ENCODE data around the gene TBCC. TPM values are rescaled to one million over a fixed set of nuclear protein-coding genes. Genes with fewer than 3 reads are reported as not detected.
A peak's percentile ranks its signal among the peaks of the same experiment; 100 is the strongest.

Gene TBCC
- total and polyA plus RNA-seq, 2 of the 13 experiments (the other 11 are each of a cell fraction or from before 2014, with no cell fraction given) = 14.8 to 36.1 TPM

DNA sequence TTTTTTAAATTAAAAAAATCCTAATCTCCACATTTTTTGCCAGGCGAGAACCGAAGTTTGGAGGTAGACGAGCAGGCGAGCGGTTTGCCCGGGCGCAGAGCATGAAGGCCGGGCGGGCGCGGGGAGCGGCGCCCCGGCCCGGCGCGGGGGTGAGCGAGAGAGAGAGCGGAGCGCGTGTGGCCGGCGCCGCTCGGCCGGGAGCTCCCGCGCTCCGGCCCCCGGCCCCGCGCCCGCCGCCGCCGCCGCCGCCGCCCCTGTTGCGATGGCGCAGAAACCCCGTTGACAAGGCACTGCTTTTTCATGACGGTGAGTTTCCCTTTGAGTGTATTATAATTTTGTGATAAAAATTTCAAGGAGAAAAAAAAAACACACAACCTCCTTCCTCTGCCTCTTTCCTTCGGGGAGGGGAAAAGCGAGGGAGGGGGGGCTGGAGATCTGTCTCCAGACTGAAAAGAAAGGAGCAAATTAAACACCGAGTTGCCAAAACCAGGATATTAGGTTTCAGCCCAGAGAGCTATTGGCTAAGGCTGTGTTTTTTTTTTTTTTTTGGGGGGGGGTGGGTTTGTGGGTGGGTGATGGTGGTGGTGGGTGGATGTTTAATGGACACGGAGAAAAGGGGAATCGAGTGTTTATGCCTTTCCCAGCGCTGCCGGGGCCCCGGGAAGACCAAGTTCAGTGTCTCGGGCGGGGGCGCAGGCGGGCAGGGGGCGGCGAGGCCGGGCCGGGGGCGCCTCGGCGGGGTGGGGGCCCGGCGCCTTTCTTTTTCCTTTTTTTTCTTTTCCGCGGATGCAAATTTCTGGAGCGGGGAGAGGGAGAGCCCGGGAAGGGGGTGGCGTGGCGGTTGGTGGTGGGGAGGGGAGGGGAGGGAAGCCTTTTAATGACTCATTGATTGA is 36.1 kb upstream of the TBCC start, which contains the start of gene BICRAL:
Gene BICRAL, plus strand, starts transcription at position 257 of the 893 bp plus-strand sequence. CDS start 39,971 bp downstream, outside the sequence.
- Histone ChIP-seq H3K9me3 (ENCODE audit: low read length) (no peaks in the 10 kb centered on the region), H3K4me3 (replicated peaks in 1 of 3; ENCODE audit: insufficient read depth in 1 of 3, low read depth in 2 of 3, low read length in 3 of 3) (peak within 1 kb of the TSS; percentile 85 to 94 (median 92)), H3K4me2 (ENCODE audit: low read depth, low read length) (peak within 1 kb of the TSS; percentile 78), H3K79me2 (ENCODE audit: insufficient read depth, low read length) (peaks cover 47% of the 10 kb centered on the region), H3K27ac (ENCODE audit: extremely low read length, insufficient read depth, low read length) (peak within 1 kb of the TSS; percentile 98), H3K36me3 (replicated peaks in 1 of 2; ENCODE audit: control insufficient read depth in 1 of 2, insufficient read depth in 2 of 2, low read length in 2 of 2) (no peaks in the 10 kb centered on the region), H3K4me1 (ENCODE audit: insufficient read depth, low read length) (peaks cover 67% of the 10 kb centered on the region), H4K20me1 (ENCODE audit: insufficient read depth, low read length) (peaks cover 6% of the 10 kb centered on the region; the same call in 1 of the 2 replicates), H2AFZ (ENCODE audit: low read length) (no peak within 1 kb of the TSS), H3K9ac (ENCODE audit: insufficient read depth, low read depth, low read length) (peak within 1 kb of the TSS; percentile 98), H3K27me3 (ENCODE audit: control insufficient read depth in 1 of 2, insufficient read depth in 2 of 2, low read length in 2 of 2) (no peaks in the 10 kb centered on the region; a peak in 1 of 5 replicates)
- intact Hi-C loops (cut with micrococcal nuclease; ENCODE audit: unreplicated experiment) = loop anchor here (1.0 to 2.0 kb wide), 2 partner anchors 36 to 95 kb away; partner anchors contain the start of gene TBCC
- ChIA-PET CTCF (ENCODE audit: low intra/inter-chr PET ratio, low total read pairs) (no interaction called here), POLR2A (interaction anchor here (0.6 to 11.1 kb wide), 43 partner anchors 8 to 1033 kb away, joined by 3 to 270 read pairs (median 4); partner anchors contain the start of genes CNPY3, CUL7, PEX6 and PPP2R5D)
- WGBS (ENCODE audit: low lambda C conversion rate) = 1% methylated on average over 49 of the region's 70 CpGs
- FAIRE-seq = no peak
- in situ Hi-C loops (cut with HindIII; ENCODE audit: extremely low pct_ligation_motif_present, low pct_unique_long_range_greater_than_20kb) = loop anchor here (5.0 kb wide), 1 partner anchor 35 kb away; the partner anchor contains the start of gene TBCC
- BruUV-seq (replicated peaks) = no TSS peak
- DNase-seq (ENCODE audit: low spot score) = peak; percentile 70
- peak; percentile 11; the same call in 2 of the 3 replicates for ATAC-seq
- TF ChIP-seq ZNF264 (CRISPR knock-in tag; IDR thresholded peaks at IDR 0.05) (no peak), JDP2 (CRISPR knock-in tag; IDR thresholded peaks at IDR 0.05; ENCODE audit: borderline replicate concordance) (peak; percentile 4; the same call in 1 of the 2 replicates), GFI1 (CRISPR knock-in tag; IDR thresholded peaks at IDR 0.05; ENCODE audit: borderline replicate concordance) (0 out of 2 replicates have a peak, but pooled peaks have one; percentile 18), SIX1 (CRISPR knock-in tag; IDR thresholded peaks at IDR 0.05; ENCODE audit: borderline replicate concordance) (peak; percentile 84; the same call in 1 of the 2 replicates), HNRNPLL (IDR thresholded peaks at IDR 0.05; ENCODE audit: low read depth, low read length, poor library complexity, severe bottlenecking) (peak; percentile 27), MXI1 (IDR thresholded peaks at IDR 0.05; ENCODE audit: borderline replicate concordance, low read depth, low read length) (peak; percentile 18; the same call in 1 of the 3 replicates), RBFOX2 (IDR thresholded peaks at IDR 0.05; ENCODE audit: low read depth, low read length) (peak; percentile 71)
- TF ChIP-seq, protein P1, sequence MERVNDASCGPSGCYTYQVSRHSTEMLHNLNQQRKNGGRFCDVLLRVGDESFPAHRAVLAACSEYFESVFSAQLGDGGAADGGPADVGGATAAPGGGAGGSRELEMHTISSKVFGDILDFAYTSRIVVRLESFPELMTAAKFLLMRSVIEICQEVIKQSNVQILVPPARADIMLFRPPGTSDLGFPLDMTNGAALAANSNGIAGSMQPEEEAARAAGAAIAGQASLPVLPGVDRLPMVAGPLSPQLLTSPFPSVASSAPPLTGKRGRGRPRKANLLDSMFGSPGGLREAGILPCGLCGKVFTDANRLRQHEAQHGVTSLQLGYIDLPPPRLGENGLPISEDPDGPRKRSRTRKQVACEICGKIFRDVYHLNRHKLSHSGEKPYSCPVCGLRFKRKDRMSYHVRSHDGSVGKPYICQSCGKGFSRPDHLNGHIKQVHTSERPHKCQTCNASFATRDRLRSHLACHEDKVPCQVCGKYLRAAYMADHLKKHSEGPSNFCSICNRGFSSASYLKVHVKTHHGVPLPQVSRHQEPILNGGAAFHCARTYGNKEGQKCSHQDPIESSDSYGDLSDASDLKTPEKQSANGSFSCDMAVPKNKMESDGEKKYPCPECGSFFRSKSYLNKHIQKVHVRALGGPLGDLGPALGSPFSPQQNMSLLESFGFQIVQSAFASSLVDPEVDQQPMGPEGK (CRISPR knock-in tag; IDR thresholded peaks at IDR 0.05) = peak; percentile 78
- TF ChIP-seq, protein P2, sequence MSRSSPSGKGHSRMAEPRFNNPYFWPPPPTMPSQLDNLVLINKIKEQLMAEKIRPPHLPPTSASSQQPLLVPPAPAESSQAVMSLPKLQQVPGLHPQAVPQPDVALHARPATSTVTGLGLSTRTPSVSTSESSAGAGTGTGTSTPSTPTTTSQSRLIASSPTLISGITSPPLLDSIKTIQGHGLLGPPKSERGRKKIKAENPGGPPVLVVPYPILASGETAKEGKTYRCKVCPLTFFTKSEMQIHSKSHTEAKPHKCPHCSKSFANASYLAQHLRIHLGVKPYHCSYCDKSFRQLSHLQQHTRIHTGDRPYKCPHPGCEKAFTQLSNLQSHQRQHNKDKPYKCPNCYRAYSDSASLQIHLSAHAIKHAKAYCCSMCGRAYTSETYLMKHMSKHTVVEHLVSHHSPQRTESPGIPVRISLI (CRISPR knock-in tag; IDR thresholded peaks at IDR 0.05; ENCODE audit: borderline replicate concordance) = peak; percentile 83
- TF ChIP-seq, protein P3, sequence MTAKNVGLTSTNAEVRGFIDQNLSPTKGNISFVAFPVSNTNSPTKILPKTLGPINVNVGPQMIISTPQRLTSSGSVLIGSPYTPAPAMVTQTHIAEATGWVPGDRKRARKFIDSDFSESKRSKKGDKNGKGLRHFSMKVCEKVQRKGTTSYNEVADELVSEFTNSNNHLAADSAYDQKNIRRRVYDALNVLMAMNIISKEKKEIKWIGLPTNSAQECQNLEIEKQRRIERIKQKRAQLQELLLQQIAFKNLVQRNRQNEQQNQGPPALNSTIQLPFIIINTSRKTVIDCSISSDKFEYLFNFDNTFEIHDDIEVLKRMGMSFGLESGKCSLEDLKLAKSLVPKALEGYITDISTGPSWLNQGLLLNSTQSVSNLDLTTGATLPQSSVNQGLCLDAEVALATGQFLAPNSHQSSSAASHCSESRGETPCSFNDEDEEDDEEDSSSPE (CRISPR knock-in tag; IDR thresholded peaks at IDR 0.05) = peak; percentile 43; the same call in 1 of the 2 replicates
- TF ChIP-seq, protein P4, sequence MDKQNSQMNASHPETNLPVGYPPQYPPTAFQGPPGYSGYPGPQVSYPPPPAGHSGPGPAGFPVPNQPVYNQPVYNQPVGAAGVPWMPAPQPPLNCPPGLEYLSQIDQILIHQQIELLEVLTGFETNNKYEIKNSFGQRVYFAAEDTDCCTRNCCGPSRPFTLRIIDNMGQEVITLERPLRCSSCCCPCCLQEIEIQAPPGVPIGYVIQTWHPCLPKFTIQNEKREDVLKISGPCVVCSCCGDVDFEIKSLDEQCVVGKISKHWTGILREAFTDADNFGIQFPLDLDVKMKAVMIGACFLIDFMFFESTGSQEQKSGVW (CRISPR knock-in tag; IDR thresholded peaks at IDR 0.05; ENCODE audit: borderline replicate concordance) = no peak
- TF ChIP-seq, protein P5, sequence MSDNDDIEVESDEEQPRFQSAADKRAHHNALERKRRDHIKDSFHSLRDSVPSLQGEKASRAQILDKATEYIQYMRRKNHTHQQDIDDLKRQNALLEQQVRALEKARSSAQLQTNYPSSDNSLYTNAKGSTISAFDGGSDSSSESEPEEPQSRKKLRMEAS (IDR thresholded peaks at IDR 0.05) = peak; percentile 55
- TF ChIP-seq, protein P6, sequence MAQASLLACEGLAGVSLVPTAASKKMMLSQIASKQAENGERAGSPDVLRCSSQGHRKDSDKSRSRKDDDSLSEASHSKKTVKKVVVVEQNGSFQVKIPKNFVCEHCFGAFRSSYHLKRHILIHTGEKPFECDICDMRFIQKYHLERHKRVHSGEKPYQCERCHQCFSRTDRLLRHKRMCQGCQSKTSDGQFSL (CRISPR knock-in tag; IDR thresholded peaks at IDR 0.05) = peak; percentile 9; the same call in 1 of the 2 replicates
